Right lobe of liver (tissue), 4 donors: Measurements from ENCODE around the gene CNKSR2.

Source experiments
- CTCF ChIP-seq, 4 donors: fragments of 200-600 bp in 3 of 4; fragments of 450-650 bp in 1 of 4; IDR thresholded peaks; one replicate each; pipeline versions ENCODE4 v1.5.1 to v1.8.0; 2016 to 2022; ENCODE audit warnings: antibody characterized with exemption in 4 of 4, mild to moderate bottlenecking in 2 of 4
- POLR2A ChIP-seq: fragments of 450-650 bp; IDR thresholded peaks from one replicate; pipeline ENCODE4 v1.6.1; 2017; ENCODE audit warnings: antibody characterized with exemption, mild to moderate bottlenecking
- donor health status: DM: no; HTN: no; CAD: no.
- donor health status: DM: no; HTN: no; CAD: no.
- donor health status: DM: no; HTN: yes; CAD: no.

GRCh38 chrX:21661316-21661715, 287.1 kb downstream of the CNKSR2 start:
- TF ChIP-seq CTCF (IDR thresholded peaks at IDR 0.05) (no peak), POLR2A (no peak)
